ENCODE results near the gene BAIAP2L1. TPM values are rescaled to one million over a fixed set of nuclear protein-coding genes. Genes with fewer than 3 reads are reported as not detected.

The BAIAP2L1 gene
- total RNA-seq, 1 donor from 2014 or later = 35.1 TPM

GRCh38 chr7:98294798-98295382 is 106.0 kb downstream of the BAIAP2L1 start:
- Histone ChIP-seq H3K4me1 (peaks cover 6% of the 10 kb centered on the region), H4K20me1 (ENCODE audit: low read depth) (peaks cover 25% of the 10 kb centered on the region), H3K79me2 (ENCODE audit: low read depth) (peaks cover 4% of the 10 kb centered on the region), H3K4me2 (no peak overlapping the region), H3K27me3 (no peaks in the 10 kb centered on the region), H3F3A (ENCODE audit: low read depth) (peaks cover 11% of the 10 kb centered on the region), H2AFZ (replicated peaks) (no peak overlapping the region), H3K9ac (no peak overlapping the region), H3K4me3 (no peak overlapping the region), H3K36me3 (no peaks in the 10 kb centered on the region), H3K27ac (no peak overlapping the region), H3K9me3 (ENCODE audit: low read depth) (no peaks in the 10 kb centered on the region)
- Mint-ChIP-seq H3K4me3 (no peak overlapping the region), H3K4me1 (peaks cover 2% of the 10 kb centered on the region), H3K9me3 (no peaks in the 10 kb centered on the region), H3K27ac (no peak overlapping the region), H3K36me3 (peaks cover 2% of the 10 kb centered on the region), H3K27me3 (ENCODE audit: insufficient read depth, low read depth) (no peaks in the 10 kb centered on the region)
- peak; percentile 88 for DNase-seq (ENCODE audit: low spot score)
- TF ChIP-seq EZH2phosphoT487 (IDR thresholded peaks at IDR 0.05) = no peak
- peak; percentile 85 for TF ChIP-seq CTCF (IDR thresholded peaks at IDR 0.05)

DNA sequence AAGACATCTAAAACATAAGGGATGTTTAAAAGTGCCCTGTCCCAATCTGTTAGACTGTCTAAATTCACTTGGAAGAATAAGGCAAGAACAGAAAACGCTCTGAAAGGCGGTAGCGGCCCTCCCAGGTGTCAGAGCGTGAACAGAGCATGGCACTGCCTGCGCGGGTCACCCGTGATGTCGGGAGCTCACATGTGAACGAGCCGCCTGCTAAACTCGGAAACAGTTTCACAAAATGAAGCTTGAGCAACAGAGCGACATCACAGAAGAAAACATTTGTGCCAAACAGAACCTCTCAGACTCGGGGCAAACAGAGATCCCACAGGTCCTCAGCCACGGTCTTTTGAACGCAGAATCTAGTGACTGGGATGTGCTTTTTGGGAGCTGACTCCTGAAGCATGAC is 106.6 kb downstream of the BAIAP2L1 start:
- no peak overlapping the region for H2AFZ ChIP-seq (replicated peaks)
- no peaks in the 10 kb centered on the region for H3K36me3 ChIP-seq
- peaks cover 9% of the 10 kb centered on the region for H3K79me2 ChIP-seq (ENCODE audit: low read depth)
- Mint-ChIP-seq H3K9me3 (no peaks in the 10 kb centered on the region), H3K36me3 (peaks cover 2% of the 10 kb centered on the region), H3K27me3 (ENCODE audit: insufficient read depth, low read depth) (no peaks in the 10 kb centered on the region), H3K4me1 (peaks cover 2% of the 10 kb centered on the region), H3K27ac (peak overlapping the region; percentile 53), H3K4me3 (no peak overlapping the region)
- TF ChIP-seq CTCF (IDR thresholded peaks at IDR 0.05) = no peak
- no peak for TF ChIP-seq EZH2 (IDR thresholded peaks at IDR 0.05)
- no peak for TF ChIP-seq EZH2phosphoT487 (IDR thresholded peaks at IDR 0.05)
- peaks cover 11% of the 10 kb centered on the region for H3F3A ChIP-seq (ENCODE audit: low read depth)
- no peak for DNase-seq (ENCODE audit: low spot score)
- peaks cover 6% of the 10 kb centered on the region for H3K4me1 ChIP-seq
- peaks cover 31% of the 10 kb centered on the region for H4K20me1 ChIP-seq (ENCODE audit: low read depth)
- no peak overlapping the region for H3K4me2 ChIP-seq
- no peak overlapping the region for H3K9ac ChIP-seq
- H3K27me3 ChIP-seq = no peaks in the 10 kb centered on the region
- no peak overlapping the region for H3K4me3 ChIP-seq
- no peaks in the 10 kb centered on the region for H3K9me3 ChIP-seq (ENCODE audit: low read depth)
- H3K27ac ChIP-seq = no peak overlapping the region

GRCh38 chr7:98293746-98294145 is 107.1 kb downstream of the BAIAP2L1 start:
- no peaks in the 10 kb centered on the region for H3K9me3 ChIP-seq (ENCODE audit: low read depth)
- H4K20me1 ChIP-seq (ENCODE audit: low read depth) = peaks cover 35% of the 10 kb centered on the region
- Mint-ChIP-seq H3K4me1 (peaks cover 2% of the 10 kb centered on the region), H3K27ac (no peak overlapping the region), H3K4me3 (no peak overlapping the region), H3K9me3 (no peaks in the 10 kb centered on the region), H3K36me3 (peaks cover 2% of the 10 kb centered on the region), H3K27me3 (ENCODE audit: insufficient read depth, low read depth) (no peaks in the 10 kb centered on the region)
- H3K4me2 ChIP-seq = no peak overlapping the region
- H3K4me1 ChIP-seq = peaks cover 6% of the 10 kb centered on the region
- no peak overlapping the region for H3K4me3 ChIP-seq
- no peaks in the 10 kb centered on the region for H3K27me3 ChIP-seq
- peaks cover 11% of the 10 kb centered on the region for H3F3A ChIP-seq (ENCODE audit: low read depth)
- no peak overlapping the region for H2AFZ ChIP-seq (replicated peaks)
- no peak overlapping the region for H3K9ac ChIP-seq
- no peak overlapping the region for H3K27ac ChIP-seq
- DNase-seq (ENCODE audit: low spot score) = no peak
- H3K36me3 ChIP-seq = no peaks in the 10 kb centered on the region
- no peak for TF ChIP-seq CTCF (IDR thresholded peaks at IDR 0.05)
- no peak for TF ChIP-seq EZH2phosphoT487 (IDR thresholded peaks at IDR 0.05)
- no peak for TF ChIP-seq EZH2 (IDR thresholded peaks at IDR 0.05)
- H3K79me2 ChIP-seq (ENCODE audit: low read depth) = peaks cover 15% of the 10 kb centered on the region
